SH-SY5Y (cell line): ENCODE data around the gene CORO2B.

Experiments
- GATA2 ChIP-seq: IDR thresholded peaks from 2 replicates; pipeline ENCODE4 v1.6.1; 2011; ENCODE audit warnings: mild to moderate bottlenecking, low read depth, low read length
- GATA3 ChIP-seq: IDR thresholded peaks from 2 replicates; pipeline ENCODE4 v1.6.1; 2011; ENCODE audit warnings: low read depth, mild to moderate bottlenecking, low read length, moderate library complexity

DNA sequence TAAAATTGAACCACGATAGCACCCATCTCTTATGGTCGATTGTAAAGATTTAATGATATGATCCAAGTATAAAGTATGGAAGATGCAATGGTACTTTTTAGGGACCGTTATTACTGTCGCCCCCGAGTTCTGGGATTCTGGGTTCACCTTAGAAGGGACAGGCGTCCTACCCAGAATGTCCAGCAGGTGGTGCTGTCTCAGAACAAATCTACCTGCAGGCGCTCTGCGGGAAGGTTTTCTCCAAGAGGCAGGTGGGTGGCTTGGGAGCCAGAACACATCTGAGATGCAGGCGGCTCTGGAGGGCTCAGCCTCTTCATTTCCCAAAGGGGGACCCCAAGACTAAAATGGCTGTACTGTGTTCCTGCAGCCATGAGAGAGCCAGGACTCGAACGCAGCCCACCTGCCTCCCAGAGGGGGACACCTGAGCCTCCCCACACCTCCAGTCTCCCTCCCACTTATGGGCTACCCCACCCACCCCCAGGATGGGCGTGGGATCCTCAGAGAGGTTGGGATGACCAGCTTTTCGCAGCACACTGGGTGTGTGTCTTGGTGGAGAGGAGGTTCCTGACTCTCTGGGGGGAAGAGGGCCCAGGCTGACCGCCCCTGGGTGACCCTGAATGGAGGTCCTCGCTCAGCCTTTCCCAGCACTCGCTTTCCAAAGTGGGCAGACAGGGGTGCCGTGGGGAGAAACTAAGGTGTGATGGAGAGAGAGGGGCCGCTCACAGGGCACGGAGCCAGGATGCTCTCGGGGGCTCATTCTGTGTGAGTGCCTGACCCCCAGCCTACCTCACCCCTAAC, 28.1 kb upstream of the CORO2B start:
- TF ChIP-seq GATA2 (no peak), GATA3 (no peak)
